Activated effector memory CD4-positive, alpha-beta T cell treated with anti-CD3 and anti-CD28 coated beads, Interleukin-2, amount 50 U/mL, for 16 hours (primary cell): ENCODE results near the gene PHACTR1.

Source experiments
- DNase-seq: peaks from one replicate; pipeline ENCODE4 v3.0.0-alpha.2; 2020

Gene PHACTR1

GRCh38 chr6:13332349-13332706, 615.8 kb downstream of the PHACTR1 start:
- DNase-seq: no peak

GRCh38 chr6:13334953-13335352, 618.4 kb downstream of the PHACTR1 start:
- no peak for DNase-seq

GRCh38 chr6:13336553-13336952, 620.0 kb downstream of the PHACTR1 start:
- peak; percentile 92 for DNase-seq

- no peak for DNase-seq
Measured at GRCh38 chr6:13338038-13338437, 621.5 kb downstream of the PHACTR1 start.
